A673 (cell line): Measurements from ENCODE around the gene DOCK4. TPM values are rescaled to one million over a fixed set of nuclear protein-coding genes. Genes with fewer than 3 reads are reported as not detected.

Source experiments
- BruUV-seq: library from RNA; stranded (reverse); fragments of 400-500 nt; replicated peaks from 2 replicates; lab custom pipeline; 2021; lab: Mats Ljungman, UMichigan
- CTCF ChIA-PET: fragments of 300-600 bp; sonication (Branson Sonifier 250); formaldehyde crosslinking; loops from one replicate; lab custom pipeline; 2022; ENCODE audit warnings: antibody characterized with exemption; lab: Charles Lee
- POLR2A ChIA-PET: fragments of 300-600 bp; sonication (Branson Sonifier 250); formaldehyde crosslinking; loops from one replicate; lab custom pipeline; 2022; ENCODE audit warnings: antibody characterized with exemption; ENCODE audit not compliant: low non-redundant PET; lab: Charles Lee
- DNase-seq: peaks from one replicate; pipeline ENCODE4 v3.0.0-alpha.2; 2015; ENCODE audit warnings: low spot score
- H3K27ac ChIP-seq: fragments of 200-600 bp; sonication (generic); 2 replicates; pipeline ENCODE4 v1.5.1; 2016; ENCODE audit warnings: mixed run types, low read depth, mild to moderate bottlenecking, mixed read lengths, antibody characterized with exemption, low read length; ENCODE audit not compliant: poor library complexity, severe bottlenecking
- H3K27me3 ChIP-seq: fragments of 200-600 bp; sonication (generic); replicated peaks from 2 replicates; pipeline ENCODE4 v1.6.1; 2017; ENCODE audit warnings: mixed run types, low read depth, mild to moderate bottlenecking, mixed read lengths, antibody characterized with exemption, low read length; ENCODE audit not compliant: insufficient read depth, poor library complexity
- H3K36me3 ChIP-seq: fragments of 200-600 bp; sonication (generic); 2 replicates; pipeline ENCODE4 v1.6.1; 2016; ENCODE audit warnings: mixed run types, mild to moderate bottlenecking, mixed read lengths, antibody characterized with exemption, low read length; ENCODE audit not compliant: insufficient read depth, poor library complexity, severe bottlenecking
- H3K4me1 ChIP-seq: fragments of 200-600 bp; sonication (generic); 2 replicates; pipeline ENCODE4 v1.6.1; 2017; ENCODE audit warnings: mixed run types, mild to moderate bottlenecking, mixed read lengths, antibody characterized with exemption, low read length; ENCODE audit not compliant: insufficient read depth, poor library complexity, severe bottlenecking
- H3K4me3 ChIP-seq: fragments of 200-600 bp; sonication (generic); 2 replicates; pipeline ENCODE4 v1.5.1; 2016; ENCODE audit warnings: low read depth, mixed run types, mild to moderate bottlenecking, mixed read lengths, low read length; ENCODE audit not compliant: poor library complexity, severe bottlenecking
- H3K9me3 ChIP-seq: fragments of 200-600 bp; sonication (generic); 2 replicates; pipeline ENCODE4 v1.6.1; 2016; ENCODE audit warnings: mixed run types, low read depth, mild to moderate bottlenecking, mixed read lengths, antibody characterized with exemption, low read length; ENCODE audit not compliant: poor library complexity, severe bottlenecking
- CTCF ChIP-seq: fragments of 300-800, 200-600 bp; sonication (generic); conservative IDR thresholded peaks from 2 replicates; pipeline ENCODE4 v1.5.1; 2017; ENCODE audit warnings: low read depth, mild to moderate bottlenecking, antibody characterized with exemption, low read length, moderate library complexity, mixed read lengths
- EZH2 ChIP-seq: fragments of 200-600 bp; sonication (generic); IDR thresholded peaks from 2 replicates; pipeline ENCODE4 v1.6.1; 2017; ENCODE audit warnings: borderline replicate concordance, low read depth, mild to moderate bottlenecking, mixed read lengths, antibody characterized with exemption, low read length; ENCODE audit not compliant: poor library complexity, severe bottlenecking
- intact Hi-C: fragments of 100-400 bp; cut with micrococcal nuclease; formaldehyde crosslinking; loops from one replicate; pipeline ENCODE4 v1.10.0; 2022; ENCODE audit not compliant: unreplicated experiment
- total RNA-seq: library from RNA; stranded (reverse); gene quantifications from 2 replicates; pipeline ENCODE4 v1.2.3, GENCODE V29; 2021

DOCK4 gene
- total RNA-seq, 1 experiment from 2014 or later = 28.5 TPM

- H3K27me3 ChIP-seq = no peaks in the 10 kb centered on the region
- no peaks in the 10 kb centered on the region for H3K4me1 ChIP-seq
- no peak overlapping the region for H3K4me3 ChIP-seq
- intact Hi-C loops = no loop called here
- POLR2A ChIA-PET = no interaction called here
- no peak overlapping the region for H3K27ac ChIP-seq
- CTCF ChIA-PET = no interaction called here
- no peaks in the 10 kb centered on the region for H3K9me3 ChIP-seq
- H3K36me3 ChIP-seq = no peaks in the 10 kb centered on the region
- no peak for DNase-seq
- no TSS peak for BruUV-seq
- no peak for TF ChIP-seq CTCF
- TF ChIP-seq EZH2 = no peak
Observed at GRCh38 chr7:112180223-112180622, 26.0 kb downstream of the DOCK4 start.

GRCh38 chr7:112176693-112177415 is 29.3 kb downstream of the DOCK4 start:
- no peaks in the 10 kb centered on the region for H3K36me3 ChIP-seq
- BruUV-seq = no TSS peak
- no peak overlapping the region for H3K27ac ChIP-seq
- ChIA-PET CTCF (no interaction called here), POLR2A (no interaction called here)
- no peak for DNase-seq
- H3K9me3 ChIP-seq = no peaks in the 10 kb centered on the region
- peaks cover 12% of the 10 kb centered on the region for H3K4me1 ChIP-seq
- no peaks in the 10 kb centered on the region for H3K27me3 ChIP-seq
- no peak overlapping the region for H3K4me3 ChIP-seq
- intact Hi-C loops = no loop called here
- TF ChIP-seq EZH2 (no peak), CTCF (no peak)

GRCh38 chr7:112176241-112176640 is 30.0 kb downstream of the DOCK4 start:
- H3K9me3 ChIP-seq = no peaks in the 10 kb centered on the region
- POLR2A ChIA-PET = no interaction called here
- intact Hi-C loops = no loop called here
- H3K4me3 ChIP-seq = no peak overlapping the region
- CTCF ChIA-PET = no interaction called here
- TF ChIP-seq EZH2 = no peak
- no TSS peak for BruUV-seq
- H3K27me3 ChIP-seq = no peaks in the 10 kb centered on the region
- H3K36me3 ChIP-seq = no peaks in the 10 kb centered on the region
- no peak overlapping the region for H3K27ac ChIP-seq
- no peak for DNase-seq
- H3K4me1 ChIP-seq = peaks cover 12% of the 10 kb centered on the region

- no peaks in the 10 kb centered on the region for H3K9me3 ChIP-seq
- no TSS peak for BruUV-seq
- POLR2A ChIA-PET = no interaction called here
- TF ChIP-seq CTCF (no peak), EZH2 (no peak)
- DNase-seq = no peak
- H3K4me3 ChIP-seq = no peak overlapping the region
- H3K27me3 ChIP-seq = no peaks in the 10 kb centered on the region
- peaks cover 12% of the 10 kb centered on the region for H3K4me1 ChIP-seq
- intact Hi-C loops = no loop called here
- H3K36me3 ChIP-seq = no peaks in the 10 kb centered on the region
- H3K27ac ChIP-seq = no peak overlapping the region
- CTCF ChIA-PET = no interaction called here
Observed at GRCh38 chr7:112174192-112174591, 32.0 kb downstream of the DOCK4 start.
